Stimulated activated CD8-positive, alpha-beta memory T cell treated with anti-CD3 and anti-CD28 coated beads, Interleukin-12 subunit alpha, Interleukin-12 subunit beta, amount 100 ng/mL, for 4 hours (primary cell): ENCODE measurements around the gene OGFOD2.

Experiments
- DNase-seq: peaks from one replicate; pipeline ENCODE4 v3.0.0-alpha.2; 2020; ENCODE audit warnings: low read depth

The OGFOD2 gene

DNA sequence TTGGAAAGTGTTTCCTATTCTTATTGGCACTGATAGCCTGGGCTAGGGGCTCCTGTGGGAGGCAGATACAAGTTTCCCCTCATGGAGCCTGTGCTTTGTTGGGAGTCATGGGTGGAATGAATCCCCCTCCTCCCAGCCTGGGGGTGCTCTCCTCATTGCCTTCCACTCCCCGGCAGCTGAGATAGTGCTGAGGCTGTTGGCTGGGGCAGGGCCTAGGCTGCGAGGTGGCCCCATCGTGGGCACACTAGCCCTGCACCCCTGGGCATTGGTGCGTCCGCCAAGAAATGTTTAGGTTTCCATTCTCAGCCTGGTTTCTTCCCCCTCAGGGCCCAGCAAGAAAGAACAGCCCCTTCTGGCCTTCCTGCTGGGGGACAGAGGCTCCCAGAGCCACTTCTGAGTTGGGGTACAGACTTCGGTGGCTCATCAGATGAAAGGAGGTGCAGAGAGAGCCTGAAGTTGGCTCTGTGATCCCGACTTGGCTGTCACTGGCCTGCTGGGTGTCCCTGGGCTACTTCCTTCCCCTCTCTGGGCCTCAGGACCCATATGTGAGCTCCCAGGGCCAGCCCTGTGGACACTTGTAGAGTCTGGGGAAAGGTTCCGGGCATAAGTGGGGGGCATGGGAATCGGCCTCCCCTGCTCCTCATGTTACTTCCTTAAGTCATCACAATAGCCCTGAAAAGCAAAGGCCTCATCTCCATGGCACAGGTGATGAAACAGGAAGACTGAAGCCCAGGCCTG lies 2.8 kb downstream of the OGFOD2 start:
- DNase-seq, result no peak

DNA sequence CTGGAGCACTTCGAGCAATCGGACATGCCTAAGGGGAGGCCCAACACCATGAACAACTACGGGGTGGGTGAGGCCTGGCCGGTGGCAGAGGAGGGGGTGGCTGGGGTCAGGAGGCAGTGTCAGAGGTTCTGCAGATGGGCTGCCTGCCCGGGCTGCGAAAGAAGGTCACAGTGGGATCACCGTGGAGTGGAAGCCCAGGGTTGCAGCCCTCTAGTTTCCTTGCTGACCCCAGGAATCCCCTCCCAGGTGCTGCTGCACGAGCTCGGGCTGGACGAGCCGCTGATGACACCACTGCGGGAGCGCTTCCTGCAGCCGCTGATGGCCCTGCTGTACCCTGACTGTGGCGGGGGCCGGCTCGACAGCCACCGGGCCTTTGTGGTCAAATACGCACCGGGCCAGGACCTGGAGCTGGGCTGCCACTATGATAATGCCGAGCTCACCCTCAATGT lies 3.5 kb downstream of the OGFOD2 start:
- DNase-seq, result no peak

DNA sequence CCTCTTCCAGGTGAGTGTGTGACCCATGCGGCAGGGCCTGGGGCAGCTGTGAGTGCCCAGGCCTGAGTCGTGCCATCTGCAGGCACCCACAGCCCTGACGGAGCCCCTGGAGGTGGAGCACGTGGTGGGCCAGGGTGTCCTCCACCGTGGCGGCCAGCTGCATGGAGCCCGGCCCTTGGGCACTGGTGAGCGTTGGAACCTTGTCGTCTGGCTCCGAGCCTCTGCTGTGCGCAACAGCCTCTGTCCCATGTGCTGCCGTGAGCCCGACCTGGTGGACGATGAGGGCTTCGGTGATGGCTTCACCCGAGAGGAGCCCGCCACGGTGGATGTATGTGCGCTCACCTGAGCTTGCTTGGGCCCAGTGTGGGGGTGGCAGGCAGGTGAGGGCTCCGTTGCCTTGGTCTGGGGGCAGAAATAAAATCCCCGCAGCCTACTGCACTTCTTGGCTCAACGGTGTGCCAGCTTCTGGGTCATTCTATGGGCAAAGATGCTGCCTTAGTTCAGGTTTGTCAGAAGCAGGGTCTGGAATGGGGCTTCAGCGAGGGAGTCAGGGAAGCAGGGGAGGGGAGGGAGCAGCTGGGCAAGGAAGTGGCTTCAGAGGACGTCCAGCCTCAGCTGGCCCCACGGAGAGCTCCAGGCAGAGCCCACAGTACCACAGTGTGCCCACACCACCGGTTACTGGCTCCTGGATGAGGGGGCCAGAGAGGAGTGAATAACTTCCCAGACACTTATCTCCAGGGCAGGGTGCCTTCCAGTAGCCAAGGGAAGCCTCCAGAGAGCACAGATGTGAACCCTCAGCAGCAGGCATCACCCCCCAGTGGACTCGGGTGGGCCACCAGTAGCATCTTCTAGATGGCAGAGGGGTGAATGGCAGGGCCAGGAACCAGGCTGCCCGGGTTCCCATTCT lies 4.2 kb downstream of the OGFOD2 start:
- DNase-seq, result no peak

DNA sequence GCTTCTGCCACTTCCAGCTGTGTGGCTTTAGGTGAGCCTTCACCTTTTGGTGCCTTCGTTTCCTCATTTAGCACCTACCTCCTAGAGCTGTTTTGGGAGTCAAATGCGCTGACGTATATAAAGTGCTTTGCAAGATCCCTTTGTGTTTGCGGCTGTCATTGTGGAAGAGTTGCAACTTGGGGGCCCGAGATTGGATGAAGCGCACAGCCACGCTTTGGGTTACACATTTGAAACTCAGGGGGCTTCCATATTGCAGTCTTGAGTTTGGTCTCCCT lies 4.8 kb downstream of the OGFOD2 start:
- no peak for DNase-seq

DNA sequence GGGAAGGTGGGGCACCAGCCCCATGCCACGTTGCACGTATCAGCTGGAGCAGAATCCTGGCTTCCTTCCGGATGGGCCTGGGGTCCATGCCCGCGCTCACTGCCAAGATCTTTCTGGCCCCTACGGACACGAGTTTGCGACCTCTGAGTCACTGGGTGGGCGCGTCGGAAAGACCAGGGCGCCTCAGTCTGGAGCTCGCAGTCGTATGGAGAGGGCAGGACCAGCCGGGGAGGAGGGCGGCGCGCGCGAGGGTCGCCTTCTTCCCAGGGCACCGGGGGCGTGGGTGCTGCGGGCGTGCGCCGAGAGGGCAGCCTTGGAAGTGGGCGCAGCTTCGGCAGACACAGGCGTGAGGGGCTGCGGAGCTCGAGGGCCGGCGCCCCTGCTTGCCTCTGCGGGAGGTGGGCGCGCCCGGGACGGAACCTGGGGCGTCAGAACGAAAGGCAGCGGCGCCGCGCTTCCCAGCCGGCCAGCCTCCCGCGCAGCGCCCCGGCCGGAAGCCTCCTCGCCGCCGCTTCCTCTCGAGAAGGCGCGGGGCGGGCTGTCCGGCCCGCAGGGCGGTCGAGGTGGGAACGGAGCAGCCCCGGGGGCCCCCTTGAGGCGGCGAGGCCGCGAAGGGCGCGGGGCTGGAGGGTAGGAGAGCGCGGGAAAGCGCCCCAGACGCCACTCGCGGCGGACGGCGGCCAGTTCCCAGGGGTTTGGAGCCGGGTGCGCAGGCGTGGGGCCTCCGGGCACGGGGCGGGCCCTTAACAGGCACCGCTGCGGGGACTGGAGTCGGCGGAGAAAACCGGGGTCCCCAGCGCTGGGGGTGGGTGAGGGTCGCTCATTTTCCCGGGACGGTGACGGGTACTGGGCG lies 5.4 kb downstream of the OGFOD2 start, which contains the start of gene ARL6IP4:
Gene ARL6IP4, plus strand, starts transcription at position 499 of the 853 bp plus-strand sequence. CDS start 459 bp downstream, outside the sequence.
- DNase-seq, result peak; percentile 54

DNA sequence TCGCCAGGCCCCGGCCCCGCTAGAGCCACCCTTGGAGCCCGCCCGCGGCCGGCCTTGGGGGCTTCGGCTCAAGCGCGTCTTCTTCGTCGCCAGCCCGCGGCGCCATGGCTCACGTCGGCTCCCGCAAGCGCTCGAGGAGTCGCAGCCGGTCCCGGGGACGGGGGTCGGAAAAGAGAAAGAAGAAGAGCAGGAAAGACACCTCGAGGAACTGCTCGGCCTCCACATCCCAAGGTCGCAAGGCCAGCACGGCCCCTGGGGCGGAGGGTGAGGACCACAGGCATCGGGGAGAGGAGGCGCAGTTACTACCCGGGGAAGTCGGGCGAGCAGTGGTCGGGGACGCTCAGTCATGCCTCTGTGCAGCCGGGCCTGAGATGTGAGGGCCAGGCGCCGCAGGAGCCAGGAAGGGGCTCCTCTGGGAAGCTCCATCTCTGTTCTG lies 6.0 kb downstream of the OGFOD2 start:
- DNase-seq, result no peak

DNA sequence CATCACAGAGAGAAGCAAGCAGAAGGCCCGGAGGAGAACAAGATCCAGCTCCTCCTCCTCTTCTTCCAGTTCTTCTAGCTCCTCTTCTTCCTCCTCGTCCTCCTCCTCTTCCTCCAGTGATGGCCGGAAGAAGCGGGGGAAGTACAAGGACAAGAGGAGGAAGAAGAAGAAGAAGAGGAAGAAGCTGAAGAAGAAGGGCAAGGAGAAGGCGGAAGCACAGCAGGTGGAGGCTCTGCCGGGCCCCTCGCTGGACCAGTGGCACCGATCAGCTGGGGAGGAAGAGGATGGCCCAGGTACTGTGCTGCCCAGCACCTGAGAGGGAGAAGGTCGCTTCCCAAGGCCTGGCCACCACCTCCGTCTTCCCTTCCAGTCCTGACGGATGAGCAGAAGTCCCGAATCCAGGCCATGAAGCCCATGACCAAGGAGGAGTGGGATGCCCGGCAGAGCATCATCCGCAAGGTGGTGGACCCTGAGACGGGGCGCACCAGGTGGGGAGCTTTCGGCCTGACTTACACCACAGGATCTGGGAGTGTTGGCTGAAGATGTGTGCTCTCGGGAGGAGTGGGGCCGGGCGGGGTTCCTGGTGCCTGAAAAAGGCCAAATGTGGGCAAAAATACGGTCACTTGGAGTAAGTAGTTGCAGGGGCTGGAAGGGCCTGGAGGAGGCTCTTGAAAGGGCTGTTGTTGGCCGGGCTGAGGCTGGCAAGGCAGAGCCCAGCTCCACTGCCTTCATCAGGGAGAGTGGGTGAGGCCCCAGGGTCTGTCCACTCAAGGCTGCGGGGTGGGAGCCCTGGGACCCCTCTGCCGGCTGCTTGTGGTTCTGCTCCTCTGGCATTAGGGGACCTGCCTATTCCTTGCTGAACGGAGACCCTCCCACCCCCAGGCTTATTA lies 6.8 kb downstream of the OGFOD2 start:
- DNase-seq, result no peak

DNA sequence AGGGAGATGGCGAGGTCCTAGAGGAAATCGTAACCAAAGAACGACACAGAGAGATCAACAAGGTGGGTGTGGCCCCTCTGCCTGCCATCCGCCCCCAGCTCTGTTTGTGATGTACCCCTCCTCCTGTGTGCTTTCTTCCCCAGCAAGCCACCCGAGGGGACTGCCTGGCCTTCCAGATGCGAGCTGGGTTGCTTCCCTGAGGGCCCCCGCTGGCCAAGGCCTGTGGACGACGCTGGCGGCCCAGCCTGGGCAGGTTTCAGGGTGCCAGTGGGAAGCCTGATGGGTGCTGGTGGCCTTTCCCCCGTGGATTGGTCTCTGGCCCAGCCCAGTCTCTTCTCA lies 7.4 kb downstream of the OGFOD2 start:
- no peak for DNase-seq

DNA sequence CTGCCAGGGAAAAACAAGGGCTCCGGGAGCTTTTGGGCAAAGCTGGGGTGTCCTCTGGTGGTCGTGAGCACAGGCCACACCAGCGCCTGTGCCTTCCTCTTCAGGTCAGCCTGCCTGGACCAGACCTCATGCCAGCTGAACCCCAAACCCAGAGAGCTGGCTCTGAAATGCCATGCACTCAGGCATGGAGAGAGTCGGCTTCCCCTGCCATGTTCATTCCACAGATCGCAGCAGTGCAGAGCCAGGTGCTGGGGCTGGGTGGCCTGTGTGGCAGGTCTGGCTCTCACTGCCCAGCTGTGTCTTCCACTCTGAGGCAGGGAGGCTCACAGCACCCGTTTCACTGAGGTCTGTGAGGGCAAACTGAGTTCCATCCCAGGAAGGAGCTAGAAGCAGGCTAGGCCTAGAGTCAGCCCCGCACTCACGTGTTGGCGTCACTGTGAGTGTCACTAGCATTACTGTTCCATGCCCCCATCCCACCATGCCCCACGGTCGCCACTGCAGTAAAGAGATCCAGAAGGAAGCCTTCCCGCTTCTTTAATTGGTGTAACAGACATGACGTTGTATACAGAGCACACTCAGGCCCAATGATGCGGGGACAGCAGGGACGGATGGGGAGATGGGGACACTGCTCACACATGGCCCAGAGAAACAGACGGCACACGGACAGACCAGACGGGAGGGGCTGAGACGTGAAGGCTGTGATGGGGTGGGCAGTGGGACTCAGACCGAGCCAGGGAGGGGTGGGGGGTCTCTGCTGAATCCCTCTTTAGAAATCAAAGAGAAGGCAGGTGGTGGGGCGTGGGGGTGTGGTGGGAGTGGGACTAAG lies 8.1 kb downstream of the OGFOD2 start:
- DNase-seq, result no peak

DNA sequence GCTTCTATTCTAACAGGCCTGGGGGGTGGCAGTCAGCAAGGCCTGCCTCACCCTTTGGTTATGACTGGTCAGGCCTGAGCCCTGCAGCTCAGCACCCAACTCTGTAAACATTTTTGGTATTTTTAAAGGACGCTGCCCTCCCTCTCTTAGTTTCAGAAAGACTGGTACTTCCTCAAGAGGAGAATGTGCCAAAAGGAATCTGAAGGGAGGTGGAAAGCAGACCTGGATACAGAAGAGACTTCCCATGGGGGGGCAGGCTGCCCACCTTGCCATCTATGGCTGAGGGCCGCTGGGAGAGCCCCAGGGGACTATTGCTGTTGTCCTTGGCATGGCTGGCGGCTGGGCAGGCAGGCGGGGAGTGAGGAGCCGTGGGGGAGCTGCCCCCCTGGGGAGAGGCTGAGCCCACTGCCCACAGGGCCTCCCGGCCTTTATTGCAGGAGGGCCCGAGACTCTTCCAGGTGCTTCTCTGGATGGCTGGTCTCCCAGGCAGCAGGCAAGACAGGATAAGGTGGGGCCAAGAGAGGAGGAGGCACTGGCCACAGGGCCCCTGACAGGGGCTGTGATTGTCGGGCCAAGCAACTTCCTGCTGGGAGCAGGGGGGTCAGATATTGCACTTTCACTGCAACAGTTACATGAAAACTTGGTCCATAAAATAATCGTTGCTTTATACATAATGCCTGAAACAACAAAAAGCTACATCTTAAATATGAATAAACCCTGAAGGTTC lies 8.9 kb downstream of the OGFOD2 start:
- DNase-seq, result no peak

DNA sequence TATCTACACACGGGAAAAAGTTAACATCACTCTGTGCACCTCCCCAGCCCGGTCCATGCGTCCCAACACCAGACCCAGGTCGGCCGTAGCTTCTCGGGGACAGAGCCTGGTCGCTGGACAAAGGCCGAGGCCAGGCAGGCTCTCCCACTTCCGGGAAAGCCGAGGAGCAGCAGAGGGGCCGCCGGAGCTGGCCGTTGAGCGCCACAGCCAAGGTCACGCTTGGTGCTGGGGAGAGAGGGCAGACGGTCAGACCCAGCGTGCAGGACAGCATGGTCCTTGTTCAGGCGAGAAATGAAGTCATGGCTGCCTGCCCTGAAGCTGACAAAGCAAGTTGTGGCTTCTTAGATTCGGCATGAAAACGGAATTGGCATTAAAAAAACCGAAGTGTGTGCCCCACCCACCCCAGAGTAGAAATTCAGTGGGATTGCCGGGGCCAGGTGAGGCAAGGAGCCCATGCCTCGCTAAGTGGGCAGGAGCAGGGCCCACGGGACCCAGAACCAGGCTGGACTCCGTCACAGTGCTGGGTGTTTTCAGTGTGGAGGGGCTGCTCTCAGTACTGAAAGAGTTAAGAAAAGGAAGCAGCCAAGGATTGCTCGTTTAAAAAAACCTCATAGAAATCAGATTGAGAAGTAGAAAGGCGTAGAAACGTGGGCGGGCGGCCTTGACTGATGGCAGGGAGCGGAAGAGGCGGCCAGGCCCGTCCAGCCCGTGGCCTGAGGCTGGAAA lies 9.7 kb downstream of the OGFOD2 start:
- no peak for DNase-seq

DNA sequence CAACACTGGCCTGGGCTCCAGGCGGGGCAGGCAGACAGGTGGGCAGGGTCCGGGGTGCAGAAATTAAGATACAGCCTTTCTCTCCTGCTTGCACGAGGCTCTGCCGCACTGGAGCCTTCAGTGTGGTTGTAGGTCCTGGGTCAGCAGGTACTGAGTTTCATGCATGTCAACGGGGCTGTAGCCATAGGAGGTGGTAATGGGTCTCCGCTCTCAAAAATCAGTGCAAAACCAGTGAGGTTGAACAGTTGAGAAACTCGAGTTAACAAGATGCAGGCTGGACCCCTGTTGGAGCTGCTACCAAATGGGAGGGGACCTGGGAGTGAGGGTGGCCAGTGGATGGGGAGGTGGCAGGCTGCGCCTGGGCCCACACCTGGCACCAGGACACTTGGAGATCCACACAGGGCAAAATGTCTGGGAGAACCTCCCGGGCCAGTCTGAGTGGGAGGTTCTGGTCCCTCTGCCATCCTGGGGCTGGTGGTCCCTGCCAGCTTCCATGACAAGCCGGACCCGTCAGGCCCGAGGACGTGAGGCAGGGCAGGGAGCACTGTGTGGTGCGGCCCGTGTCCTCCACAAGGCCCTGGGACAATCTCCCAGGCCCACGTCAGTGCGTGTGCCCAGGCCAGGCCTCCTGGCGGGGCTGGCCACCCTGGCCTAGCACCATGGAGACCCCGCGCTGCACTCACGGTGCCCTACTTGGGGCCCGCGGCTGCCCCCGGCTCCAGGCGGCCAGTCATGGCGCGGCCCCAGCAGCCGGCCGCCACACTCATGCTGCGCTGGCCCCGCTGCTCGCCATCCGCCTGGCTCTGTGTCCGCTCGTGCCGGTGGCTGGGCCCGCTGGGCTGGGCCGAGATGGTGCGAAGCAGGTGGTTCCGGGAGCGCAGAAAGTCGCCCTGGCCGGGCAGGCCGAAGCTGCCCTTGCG lies 10.6 kb downstream of the OGFOD2 start:
- DNase-seq, result no peak

DNA sequence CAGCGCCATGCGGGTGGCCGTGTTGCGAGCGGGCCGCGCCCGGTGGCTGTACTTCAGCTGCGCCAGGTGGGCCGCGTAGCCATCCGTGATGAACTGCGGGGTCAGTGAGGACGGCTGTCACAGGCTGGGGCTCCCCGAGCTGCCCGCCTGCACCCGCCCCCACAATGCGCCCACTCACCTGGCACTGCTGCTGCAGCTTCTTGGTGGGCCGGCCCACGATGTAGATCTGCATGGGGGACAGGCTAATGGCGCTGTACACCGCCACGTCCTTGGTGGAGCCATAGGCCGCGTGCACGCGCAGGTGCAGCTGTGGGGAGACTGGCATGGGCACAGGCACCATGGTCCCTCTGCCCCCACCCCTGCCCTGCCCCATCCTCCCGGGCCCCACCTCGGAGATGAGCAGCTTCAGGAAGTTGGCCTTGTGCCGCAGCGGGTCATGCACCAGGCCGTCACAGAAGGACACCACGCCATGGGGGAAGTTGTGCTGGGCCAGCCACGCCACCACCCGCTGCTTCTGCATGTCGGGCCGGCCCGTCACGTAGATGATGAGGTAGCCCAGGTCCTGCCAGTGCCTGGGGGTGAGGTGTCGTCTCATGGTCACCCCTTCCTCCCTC lies 11.3 kb downstream of the OGFOD2 start:
- DNase-seq, result no peak

DNA sequence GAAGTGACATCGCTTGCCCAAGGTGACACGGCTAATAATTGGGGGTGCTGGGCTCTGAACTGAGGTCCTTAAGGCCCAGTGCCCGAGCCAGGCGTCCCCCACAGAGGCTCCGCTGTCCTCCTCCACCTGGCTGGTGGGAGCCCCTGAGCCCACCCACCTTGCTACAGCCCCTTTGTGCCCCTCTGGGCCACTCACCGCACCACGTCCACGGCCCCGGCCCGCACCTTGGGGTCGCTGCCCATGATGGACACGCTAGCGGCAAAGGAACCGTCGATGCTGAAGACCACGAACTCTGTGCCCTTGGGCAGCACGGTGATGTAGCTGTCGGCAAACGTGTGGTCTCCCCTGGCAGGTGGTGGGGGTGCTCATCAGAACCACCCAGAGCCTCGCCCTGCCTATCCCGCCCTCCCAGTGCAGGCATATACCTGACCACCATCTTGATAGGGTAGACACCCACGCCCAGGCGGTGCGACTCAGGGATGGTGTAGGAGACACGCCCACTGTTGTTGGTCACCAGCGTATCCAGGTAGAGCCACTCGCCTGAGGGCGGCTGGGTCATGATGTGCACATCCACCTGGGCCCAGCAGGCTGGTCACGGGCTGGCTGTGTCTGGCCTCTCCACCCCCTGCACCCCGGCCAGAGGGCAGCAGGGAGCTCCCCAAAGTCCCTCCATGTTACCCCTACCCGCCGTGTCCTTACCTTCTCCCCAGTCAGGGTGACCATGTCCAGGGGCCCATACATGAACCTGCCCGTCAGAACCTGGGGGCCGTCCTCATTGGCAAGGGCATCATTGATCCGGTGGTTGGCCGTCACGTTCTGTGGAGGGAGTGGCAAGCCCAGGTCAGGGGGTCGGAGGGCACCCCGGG lies 12.3 kb downstream of the OGFOD2 start:
- no peak for DNase-seq

DNA sequence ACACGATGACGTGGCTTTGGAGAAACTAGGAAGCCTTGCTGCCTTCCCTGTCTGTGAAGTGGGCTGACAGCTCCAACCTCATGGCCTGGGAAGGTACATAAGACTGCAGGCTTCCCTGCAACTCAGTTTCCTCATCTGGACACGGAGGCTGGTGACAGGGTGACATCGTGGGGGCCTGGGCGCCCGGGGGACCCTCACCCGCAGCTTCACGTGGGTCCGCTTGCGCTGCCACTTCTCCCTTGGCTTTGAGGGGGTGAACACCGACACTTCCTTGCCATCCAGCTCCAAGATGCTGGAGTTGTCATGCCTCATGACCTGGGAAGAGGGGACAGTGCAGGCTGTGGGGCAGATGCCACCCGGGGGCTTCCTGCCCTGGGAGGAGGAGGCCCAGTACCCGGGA lies 13.0 kb downstream of the OGFOD2 start:
- DNase-seq, result no peak

DNA sequence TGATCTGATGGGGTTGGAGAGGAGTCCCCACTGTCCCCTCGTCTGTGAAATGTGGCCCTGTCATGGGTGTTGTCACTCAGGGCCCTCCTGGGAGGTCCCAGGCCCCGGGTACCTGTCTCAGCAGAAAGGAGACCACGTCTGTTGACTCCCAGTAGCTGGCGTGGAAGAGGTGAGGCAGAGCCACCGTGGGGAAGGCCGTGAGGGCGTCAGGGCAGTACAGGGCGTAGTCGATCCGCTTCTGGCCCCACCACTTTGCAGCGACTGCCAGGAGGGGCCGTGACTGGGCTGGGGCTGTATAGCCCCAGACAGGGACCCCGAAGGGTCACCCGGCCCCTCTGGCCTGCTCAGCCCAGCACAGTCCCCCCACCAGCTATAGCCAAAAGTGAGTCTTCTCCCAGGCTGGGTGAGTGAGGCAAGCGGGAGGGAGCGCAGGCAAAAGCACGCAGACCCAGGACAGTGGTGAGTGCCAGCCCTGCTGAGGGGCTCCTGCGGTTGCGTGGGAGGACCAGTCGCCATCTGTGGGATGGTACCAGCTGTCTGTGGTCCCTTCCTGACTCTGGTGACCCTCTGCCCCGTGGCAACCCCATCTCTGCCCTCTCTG lies 13.7 kb downstream of the OGFOD2 start:
- DNase-seq, result no peak
